SK-N-SH treated with all-trans-retinoic acid at 6 μM for 48 hours (cell line): ENCODE results near the gene CETN2.
"Not testable (repeated sequence)": the region's sequence is repeated elsewhere in the genome, so short reads cannot be mapped to it uniquely, and the experiment has no call there.

Source experiments
- ARNTL ChIP-seq: fragments of 450-650 bp; formaldehyde crosslinking; IDR thresholded peaks from 2 replicates; pipeline ENCODE4 v1.5.0; 2020; ENCODE audit warnings: low read depth, mild to moderate bottlenecking, moderate library complexity, borderline replicate concordance
- CREB5 ChIP-seq: fragments of 250-450 bp; sonication (Bioruptor Pico); IDR thresholded peaks from 2 replicates; pipeline ENCODE4 v1.5.1; 2020; ENCODE audit warnings: low read depth, mild to moderate bottlenecking, moderate library complexity
- ESRRG ChIP-seq: fragments of 250-450 bp; sonication (Bioruptor Pico); IDR thresholded peaks from 2 replicates; pipeline ENCODE4 v1.6.1; 2021; ENCODE audit warnings: mild to moderate bottlenecking
- GLIS3 ChIP-seq: fragments of 250-450 bp; sonication (Bioruptor Pico); IDR thresholded peaks from 2 replicates; pipeline ENCODE4 v1.5.0; 2020; ENCODE audit warnings: mild to moderate bottlenecking, moderate library complexity
- ISL1 ChIP-seq: fragments of 250-450 bp; sonication (Bioruptor Pico); IDR thresholded peaks from 2 replicates; pipeline ENCODE4 v2.1.2; 2022; ENCODE audit warnings: mild to moderate bottlenecking, moderate library complexity
- OSR1 ChIP-seq: fragments of 250-450 bp; sonication (Bioruptor Pico); IDR thresholded peaks from 2 replicates; pipeline ENCODE4 v1.8.0; 2022; ENCODE audit warnings: moderate library complexity, mild to moderate bottlenecking, inconsistent platforms
- RARB ChIP-seq: fragments of 250-450 bp; sonication (Bioruptor Pico); IDR thresholded peaks from 2 replicates; pipeline ENCODE4 v1.8.0; 2021; ENCODE audit warnings: mild to moderate bottlenecking, moderate library complexity
- SNAI2 ChIP-seq: fragments of 250-450 bp; sonication (Bioruptor Pico); IDR thresholded peaks from 2 replicates; pipeline ENCODE4 v1.5.0; 2020; ENCODE audit warnings: mild to moderate bottlenecking, moderate library complexity
- TCF4 ChIP-seq: fragments of 250-450 bp; sonication (Bioruptor Pico); IDR thresholded peaks from 2 replicates; pipeline ENCODE4 v1.8.0; 2021; ENCODE audit warnings: mild to moderate bottlenecking, moderate library complexity, borderline replicate concordance
- TOX ChIP-seq: fragments of 250-450 bp; sonication (Bioruptor Pico); IDR thresholded peaks from 2 replicates; pipeline ENCODE4 v1.8.0; 2021; ENCODE audit warnings: mild to moderate bottlenecking, moderate library complexity, borderline replicate concordance
- ZC3H10 ChIP-seq: fragments of 250-450 bp; sonication (Bioruptor Pico); IDR thresholded peaks from 2 replicates; pipeline ENCODE4 v1.5.1; 2021; ENCODE audit warnings: mild to moderate bottlenecking, moderate library complexity
- ZFP3 ChIP-seq: fragments of 250-450 bp; sonication (Bioruptor Pico); IDR thresholded peaks from 2 replicates; pipeline ENCODE4 v1.5.0; 2020; ENCODE audit warnings: mild to moderate bottlenecking, moderate library complexity
- ZNF70 ChIP-seq: fragments of 450-650 bp; formaldehyde crosslinking; IDR thresholded peaks from 2 replicates; pipeline ENCODE4 v1.5.0; 2020; ENCODE audit warnings: mild to moderate bottlenecking, moderate library complexity
- TF ChIP-seq, protein P1 (sequence below): fragments of 250-450 bp; sonication (Bioruptor Pico); IDR thresholded peaks from 2 replicates; pipeline ENCODE4 v1.8.0; 2020; ENCODE audit warnings: mild to moderate bottlenecking, moderate library complexity, borderline replicate concordance

- not testable (repeated sequence) for TF ChIP-seq ESRRG (CRISPR knock-in tag); RARB (CRISPR knock-in tag); CREB5 (CRISPR knock-in tag); GLIS3 (CRISPR knock-in tag); ARNTL (CRISPR knock-in tag); OSR1 (CRISPR knock-in tag); SNAI2 (CRISPR knock-in tag); ZC3H10 (CRISPR knock-in tag); ISL1; TOX (CRISPR knock-in tag); ZNF70; ZFP3; TCF4 (CRISPR knock-in tag)
- TF ChIP-seq, protein P1, sequence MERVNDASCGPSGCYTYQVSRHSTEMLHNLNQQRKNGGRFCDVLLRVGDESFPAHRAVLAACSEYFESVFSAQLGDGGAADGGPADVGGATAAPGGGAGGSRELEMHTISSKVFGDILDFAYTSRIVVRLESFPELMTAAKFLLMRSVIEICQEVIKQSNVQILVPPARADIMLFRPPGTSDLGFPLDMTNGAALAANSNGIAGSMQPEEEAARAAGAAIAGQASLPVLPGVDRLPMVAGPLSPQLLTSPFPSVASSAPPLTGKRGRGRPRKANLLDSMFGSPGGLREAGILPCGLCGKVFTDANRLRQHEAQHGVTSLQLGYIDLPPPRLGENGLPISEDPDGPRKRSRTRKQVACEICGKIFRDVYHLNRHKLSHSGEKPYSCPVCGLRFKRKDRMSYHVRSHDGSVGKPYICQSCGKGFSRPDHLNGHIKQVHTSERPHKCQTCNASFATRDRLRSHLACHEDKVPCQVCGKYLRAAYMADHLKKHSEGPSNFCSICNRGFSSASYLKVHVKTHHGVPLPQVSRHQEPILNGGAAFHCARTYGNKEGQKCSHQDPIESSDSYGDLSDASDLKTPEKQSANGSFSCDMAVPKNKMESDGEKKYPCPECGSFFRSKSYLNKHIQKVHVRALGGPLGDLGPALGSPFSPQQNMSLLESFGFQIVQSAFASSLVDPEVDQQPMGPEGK = not testable (repeated sequence)
Observed at GRCh38 chrX:152835470-152835869, 4.9 kb upstream of the CETN2 start.
